GM12878 (cell line): Measurements from ENCODE around the gene SELENOP. TPM values are rescaled to one million over a fixed set of nuclear protein-coding genes. Genes with fewer than 3 reads are reported as not detected.
"Not testable (repeated sequence)": the region's sequence is repeated elsewhere in the genome, so short reads cannot be mapped to it uniquely, and the experiment has no call there.

ENCODE experiments used
- ATAC-seq: fragments of 200-7000 bp; cut with Tn5 transposase; 3 replicates; pipeline ENCODE4 v1.9.1; 2020; ENCODE audit warnings: mild to moderate bottlenecking, moderate library complexity
- BruUV-seq: library from RNA; stranded (reverse); fragments of 400-500 nt; replicated peaks from 2 replicates; lab custom pipeline; 2021; lab: Mats Ljungman, UMichigan
- CTCF ChIA-PET: fragments of 300-600 bp; sonication (Branson Sonifier 250); formaldehyde crosslinking; extraction: SDS; loops from one replicate; lab custom pipeline; 2021; ENCODE audit warnings: inconsistent platforms; lab: Yijun Ruan, JAX
- POLR2A ChIA-PET: fragments of 350-600 bp; formaldehyde crosslinking; extraction: SDS; loops from one replicate; lab custom pipeline; 2021; ENCODE audit warnings: inconsistent platforms; lab: Charles Lee
- RAD21 ChIA-PET: fragments of 300-600 bp; sonication (Branson Sonifier 250); formaldehyde crosslinking; loops from one replicate; lab custom pipeline; 2023; ENCODE audit warnings: antibody characterized with exemption; ENCODE audit not compliant: unreplicated experiment; lab: Charles Lee
- SMC1A ChIA-PET: fragments of 300-600 bp; sonication (Branson Sonifier 250); formaldehyde crosslinking; loops from one replicate; lab custom pipeline; 2023; ENCODE audit not compliant: unreplicated experiment, uncharacterized antibody; lab: Charles Lee
- DNase-seq: peaks from one replicate; pipeline ENCODE4 v3.0.0-alpha.2; 2011; ENCODE audit warnings: low read depth, low spot score
- FAIRE-seq: peaks from 3 replicates; lab custom pipeline; 2011; peaks lifted over from hg19 to GRCh38; lab: Jason Lieb, UNC
- H2AFZ ChIP-seq: 2 replicates; pipeline ENCODE4 v1.6.0; 2011; ENCODE audit warnings: low read depth, low read length, control low read depth; ENCODE audit not compliant: control insufficient read depth
- H3K27ac ChIP-seq: 2 replicates; pipeline ENCODE4 v1.5.1; 2011; ENCODE audit warnings: control low read depth; ENCODE audit not compliant: control insufficient read depth, insufficient read depth
- H3K27me3 ChIP-seq, 2 experiments: replicated peaks in 1 of 2; 2 replicates each; pipeline versions ENCODE4 v1.6.0 to v1.6.1; 2011; ENCODE audit warnings: low read length in 1 of 2; ENCODE audit not compliant: control insufficient read depth in 2 of 2, insufficient read depth in 2 of 2
- H3K36me3 ChIP-seq, 2 experiments: 2 replicates each; pipeline ENCODE4 v1.5.1; 2011; ENCODE audit warnings: low read length in 1 of 2; ENCODE audit not compliant: control insufficient read depth in 2 of 2, insufficient read depth in 2 of 2
- H3K4me1 ChIP-seq: 2 replicates; pipeline ENCODE4 v1.6.1; 2011; ENCODE audit warnings: mild to moderate bottlenecking, low read length, moderate library complexity, mixed read lengths; ENCODE audit not compliant: control insufficient read depth, insufficient read depth
- H3K4me2 ChIP-seq: 2 replicates; pipeline ENCODE4 v1.6.0; 2011; ENCODE audit warnings: control low read depth; ENCODE audit not compliant: control insufficient read depth, insufficient read depth
- H3K4me3 ChIP-seq: fragments of 200-600 bp; sonication (generic); 2 replicates; pipeline ENCODE4 v1.5.1; 2016
- H3K79me2 ChIP-seq: 2 replicates; pipeline ENCODE4 v1.6.0; 2011; ENCODE audit warnings: low read length; ENCODE audit not compliant: control insufficient read depth, insufficient read depth
- H3K9ac ChIP-seq: 2 replicates; pipeline ENCODE4 v1.8.0; 2011; ENCODE audit warnings: low read length, control low read depth, mixed read lengths; ENCODE audit not compliant: control insufficient read depth, insufficient read depth
- H3K9me3 ChIP-seq: replicated peaks from 3 replicates; pipeline ENCODE4 v1.5.1; 2011; ENCODE audit warnings: mild to moderate bottlenecking, low read length; ENCODE audit not compliant: control insufficient read depth, insufficient read depth
- H4K20me1 ChIP-seq: 2 replicates; pipeline ENCODE4 v1.6.0; 2011; ENCODE audit not compliant: control insufficient read depth, insufficient read depth
- JUND ChIP-seq: IDR thresholded peaks from 2 replicates; pipeline ENCODE4 v1.6.1; 2012; ENCODE audit warnings: low read depth, mild to moderate bottlenecking, low read length, improper control_type of control experiment, moderate library complexity
- WGBS: methylation state at CpG from one replicate; pipeline ENCODE4 v1.1.6; 2016; ENCODE audit warnings: low lambda C conversion rate; ENCODE audit not compliant: insufficient replicate concordance, insufficient coverage; ENCODE audit errors: missing lambda C conversion rate; 5-methylcytosine and 5-hydroxymethylcytosine counted together
- in situ Hi-C: fragments of 300-500 bp; cut with MboI; formaldehyde crosslinking; loops from 9 replicates; pipeline ENCODE4 v1.14.3; 2018; ENCODE audit warnings: mixed read lengths
- intact Hi-C: fragments of 100-400 bp; cut with micrococcal nuclease; formaldehyde crosslinking; loops from one replicate; pipeline ENCODE4 v1.14.2; 2022; ENCODE audit not compliant: unreplicated experiment
- polyA plus RNA-seq, 11 experiments: library from polyadenylated mRNA; depleted of rRNA in 4 of 11; unstranded in 6 of 11; stranded (reverse) in 5 of 11; fragments of >200 nt; fragmentation: Nextera tagmentation in 4 of 11; fragmentation: Illumina TruSeq in 1 of 11; extraction: Ambion mirVana in 4 of 11; extraction: Trizol in 1 of 11; gene quantifications; 1 replicate in 1 of 11; 2 replicates in 10 of 11; pipeline versions ENCODE4 v1.2.1 to v1.2.3, GENCODE V29; 2011 to 2016; ENCODE audit warnings: inconsistent platforms in 2 of 11, missing spikeins in 2 of 11, low read depth in 1 of 11
- total RNA-seq, 4 experiments: library from RNA; depleted of rRNA in 3 of 4; stranded (reverse); fragments of >200 nt in 3 of 4; fragmentation: Illumina TruSeq in 1 of 4; extraction: Trizol in 1 of 4; gene quantifications; 2 replicates each; pipeline versions ENCODE4 v1.2.1 to v1.2.3, GENCODE V29; 2013 to 2021
- TF ChIP-seq, protein P1 (sequence below): fragments of 450-650 bp; IDR thresholded peaks from 2 replicates; pipeline ENCODE4 v1.6.1; 2016; ENCODE audit warnings: mild to moderate bottlenecking
- TF ChIP-seq, protein P2 (sequence below): IDR thresholded peaks from 2 replicates; pipeline ENCODE4 v1.6.1; 2012; ENCODE audit warnings: low read depth, low read length, improper control_type of control experiment
- TF ChIP-seq, protein P3 (sequence below): IDR thresholded peaks from 2 replicates; pipeline ENCODE4 v1.6.1; 2012; ENCODE audit warnings: low read depth, low read length, improper control_type of control experiment

Gene SELENOP
- total and polyA plus RNA-seq, 10 of the 15 experiments (the other 5 are each of a cell fraction or from before 2014, with no cell fraction given), result 0.08 to 5.1 (median 0.88) TPM; not detected in 3

DNA sequence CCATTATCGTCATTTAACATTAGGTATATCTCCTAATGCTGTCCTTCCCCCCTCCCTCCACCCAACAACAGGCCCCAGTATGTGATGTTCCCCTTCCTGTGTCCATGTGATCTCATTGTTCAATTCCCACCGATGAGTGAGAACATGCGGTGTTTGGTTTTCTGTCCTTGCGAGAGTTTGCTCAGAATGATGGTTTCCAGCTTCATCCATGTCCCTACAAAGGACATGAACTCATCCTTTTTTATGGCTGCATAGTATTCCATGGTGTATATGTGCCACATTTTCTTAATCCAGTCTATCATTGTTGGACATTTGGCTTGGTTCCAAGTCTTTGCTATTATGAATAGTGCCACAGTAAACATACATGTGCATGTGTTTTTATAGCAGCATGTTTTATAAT is 32.7 kb upstream of the SELENOP start:
- H4K20me1 ChIP-seq, H3K9me3 ChIP-seq, H3K4me3 ChIP-seq, H3K4me1 ChIP-seq, H2AFZ ChIP-seq, BruUV-seq, H3K4me2 ChIP-seq, CTCF ChIA-PET, ATAC-seq, H3K27me3 ChIP-seq, POLR2A ChIA-PET, intact Hi-C loops, H3K36me3 ChIP-seq, SMC1A ChIA-PET, FAIRE-seq, H3K27ac ChIP-seq, in situ Hi-C loops, DNase-seq, H3K79me2 ChIP-seq, RAD21 ChIA-PET, H3K9ac ChIP-seq: not testable (repeated sequence)
- 64% methylated on average over 4 of the region's 4 CpGs for WGBS

DNA sequence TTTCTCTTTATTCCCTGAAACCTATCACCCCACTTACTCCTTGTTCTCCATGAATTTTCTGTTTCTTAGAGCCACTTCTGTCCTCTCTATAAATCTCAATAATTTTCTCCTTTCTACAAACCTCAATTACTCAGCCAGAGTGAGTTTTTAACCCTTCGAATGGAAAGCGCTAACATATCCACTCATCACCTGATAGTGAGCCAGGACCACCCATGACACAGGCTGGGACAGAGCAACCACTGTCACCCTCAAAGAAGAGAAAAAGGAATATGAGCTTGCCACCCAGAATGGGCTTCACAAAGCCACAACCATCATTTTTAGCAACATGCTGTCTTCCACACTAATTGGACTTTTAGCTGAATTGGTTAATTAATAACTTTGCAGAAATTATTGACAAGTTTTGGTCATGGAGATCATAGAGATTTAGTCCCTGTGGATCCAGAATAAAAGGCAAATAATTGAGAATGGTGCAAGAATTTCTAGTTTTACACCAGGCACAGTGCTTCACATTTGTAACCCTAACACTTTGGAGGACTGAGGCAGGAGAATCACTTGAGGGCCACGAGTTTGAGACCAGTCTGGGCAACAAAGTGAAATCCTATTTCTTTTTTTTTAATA is 32.1 kb upstream of the SELENOP start:
- no TSS peak for BruUV-seq
- no peak for ATAC-seq
- intact Hi-C loops, result no loop called here
- no peak for FAIRE-seq
- SMC1A ChIA-PET, result interaction anchor here (1.3 kb wide), 1 partner anchor 9 kb away, joined by 4 read pairs; no protein-coding TSS in a partner anchor
- POLR2A ChIA-PET, result no interaction called here
- no peak overlapping the region for H3K4me2 ChIP-seq
- no peaks in the 10 kb centered on the region for H3K79me2 ChIP-seq
- RAD21 ChIA-PET, result no interaction called here
- no peaks in the 10 kb centered on the region for H3K4me1 ChIP-seq
- in situ Hi-C loops, result no loop called here
- H2AFZ ChIP-seq, result no peak overlapping the region
- 50% methylated on average over 3 of the region's 3 CpGs for WGBS
- no peaks in the 10 kb centered on the region for H3K36me3 ChIP-seq
- DNase-seq, result no peak
- H3K27ac ChIP-seq, result no peak overlapping the region
- H3K9me3 ChIP-seq, result no peaks in the 10 kb centered on the region
- CTCF ChIA-PET, result no interaction called here
- H3K9ac ChIP-seq, result no peak overlapping the region
- H4K20me1 ChIP-seq, result no peaks in the 10 kb centered on the region
- no peak overlapping the region for H3K4me3 ChIP-seq
- H3K27me3 ChIP-seq, result 0 out of 4 replicates have a peak, but pooled peaks cover 0 to 2% of the 10 kb centered on the region in 2 experiments
- TF ChIP-seq, protein P1, sequence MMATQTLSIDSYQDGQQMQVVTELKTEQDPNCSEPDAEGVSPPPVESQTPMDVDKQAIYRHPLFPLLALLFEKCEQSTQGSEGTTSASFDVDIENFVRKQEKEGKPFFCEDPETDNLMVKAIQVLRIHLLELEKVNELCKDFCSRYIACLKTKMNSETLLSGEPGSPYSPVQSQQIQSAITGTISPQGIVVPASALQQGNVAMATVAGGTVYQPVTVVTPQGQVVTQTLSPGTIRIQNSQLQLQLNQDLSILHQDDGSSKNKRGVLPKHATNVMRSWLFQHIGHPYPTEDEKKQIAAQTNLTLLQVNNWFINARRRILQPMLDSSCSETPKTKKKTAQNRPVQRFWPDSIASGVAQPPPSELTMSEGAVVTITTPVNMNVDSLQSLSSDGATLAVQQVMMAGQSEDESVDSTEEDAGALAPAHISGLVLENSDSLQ, result no peak
- TF ChIP-seq, protein P2, sequence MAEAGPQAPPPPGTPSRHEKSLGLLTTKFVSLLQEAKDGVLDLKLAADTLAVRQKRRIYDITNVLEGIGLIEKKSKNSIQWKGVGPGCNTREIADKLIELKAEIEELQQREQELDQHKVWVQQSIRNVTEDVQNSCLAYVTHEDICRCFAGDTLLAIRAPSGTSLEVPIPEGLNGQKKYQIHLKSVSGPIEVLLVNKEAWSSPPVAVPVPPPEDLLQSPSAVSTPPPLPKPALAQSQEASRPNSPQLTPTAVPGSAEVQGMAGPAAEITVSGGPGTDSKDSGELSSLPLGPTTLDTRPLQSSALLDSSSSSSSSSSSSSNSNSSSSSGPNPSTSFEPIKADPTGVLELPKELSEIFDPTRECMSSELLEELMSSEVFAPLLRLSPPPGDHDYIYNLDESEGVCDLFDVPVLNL, result no peak
- TF ChIP-seq, protein P3, sequence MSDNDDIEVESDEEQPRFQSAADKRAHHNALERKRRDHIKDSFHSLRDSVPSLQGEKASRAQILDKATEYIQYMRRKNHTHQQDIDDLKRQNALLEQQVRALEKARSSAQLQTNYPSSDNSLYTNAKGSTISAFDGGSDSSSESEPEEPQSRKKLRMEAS, result no peak
- TF ChIP-seq JUND, result no peak
